ENCODE results near the gene RPRM. TPM values are rescaled to one million over a fixed set of nuclear protein-coding genes. Genes with fewer than 3 reads are reported as not detected.
"Not testable (repeated sequence)": the region's sequence is repeated elsewhere in the genome, so short reads cannot be mapped to it uniquely, and the experiment has no call there.

RPRM gene
- 1 to 10 TPM; 2.5 to 4.9 TPM for total RNA-seq

DNA sequence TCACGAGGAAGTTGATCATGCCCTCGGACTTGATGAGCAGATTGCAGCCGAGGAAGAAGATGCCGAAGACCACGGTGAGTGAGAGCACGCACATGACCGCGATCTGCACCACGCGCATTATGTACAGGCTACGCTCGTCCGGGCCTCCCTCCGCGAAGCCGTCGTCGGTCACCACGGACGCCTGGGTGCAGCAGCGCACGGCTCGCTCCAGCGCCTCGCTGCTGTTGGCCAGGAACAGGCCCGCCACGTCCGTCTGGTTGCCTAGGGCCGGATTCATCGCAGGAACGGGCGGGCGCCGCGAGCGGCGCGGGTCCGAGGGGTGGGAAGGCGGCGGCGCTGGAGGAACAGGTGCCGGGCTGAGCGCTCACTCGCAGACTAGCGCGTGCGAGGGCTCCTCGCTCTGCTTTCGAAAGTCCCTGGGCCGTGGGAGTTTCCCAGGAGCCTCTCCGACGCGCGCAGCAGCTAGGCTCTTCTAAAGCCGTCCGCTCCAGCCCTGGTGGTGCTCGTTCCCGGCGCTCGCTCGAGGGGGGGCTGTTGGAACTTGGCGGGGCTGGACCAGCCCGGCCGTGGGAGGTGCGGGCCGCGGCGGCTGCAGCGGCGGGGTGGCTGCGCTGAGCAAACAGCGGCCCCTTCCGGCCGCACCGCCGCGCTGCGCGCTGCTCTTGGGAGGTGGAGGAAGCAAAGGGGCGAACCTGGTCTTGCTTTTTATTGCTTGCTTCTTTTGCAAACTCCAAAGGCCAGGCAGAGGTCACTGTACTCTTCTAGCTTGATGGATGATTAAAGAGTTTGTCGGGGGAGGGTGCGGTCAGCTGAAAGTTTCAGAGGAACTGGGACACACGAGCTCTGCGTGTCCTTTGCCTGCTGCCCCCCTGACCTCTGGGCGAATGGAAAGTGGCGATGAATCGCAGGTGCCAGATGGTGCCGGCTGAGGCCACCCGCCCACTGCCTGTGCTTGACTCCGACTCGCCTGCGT is at the start of gene RPRM:
Gene RPRM, minus strand, starts transcription at position 474 of the 973 bp plus-strand sequence. Its CDS starts 197 bp downstream, at position 277.
- no peaks in the 10 kb centered on the region for H3K27me3 ChIP-seq (replicated peaks; ENCODE audit: insufficient read depth)
- peak; percentile 51 for DNase-seq (ENCODE audit: low spot score)
- H3K4me3 ChIP-seq = peak within 1 kb of the TSS; percentile 34 to 43
- intact Hi-C loops (cut with DNase I) = loop anchor here (5.0 kb wide), 2 partner anchors 316 to 551 kb away; no protein-coding TSS in a partner anchor
- TF ChIP-seq POLR2A (IDR thresholded peaks at IDR 0.05) (no peak), CTCF (IDR thresholded peaks at IDR 0.05) (peak; percentile 74 to 89 (median 78)), POLR2AphosphoS5 (IDR thresholded peaks at IDR 0.05) (no peak)
- no peaks in the 10 kb centered on the region for H3K4me1 ChIP-seq (replicated peaks)
- peak within 1 kb of the TSS in 1 of 2 donors; percentile 38 for H3K27ac ChIP-seq
- H3K9me3 ChIP-seq = no peaks in the 10 kb centered on the region
- no peaks in the 10 kb centered on the region for H3K36me3 ChIP-seq
- under 1% methylated on average over 93 of the region's 93 CpGs for WGBS

DNA sequence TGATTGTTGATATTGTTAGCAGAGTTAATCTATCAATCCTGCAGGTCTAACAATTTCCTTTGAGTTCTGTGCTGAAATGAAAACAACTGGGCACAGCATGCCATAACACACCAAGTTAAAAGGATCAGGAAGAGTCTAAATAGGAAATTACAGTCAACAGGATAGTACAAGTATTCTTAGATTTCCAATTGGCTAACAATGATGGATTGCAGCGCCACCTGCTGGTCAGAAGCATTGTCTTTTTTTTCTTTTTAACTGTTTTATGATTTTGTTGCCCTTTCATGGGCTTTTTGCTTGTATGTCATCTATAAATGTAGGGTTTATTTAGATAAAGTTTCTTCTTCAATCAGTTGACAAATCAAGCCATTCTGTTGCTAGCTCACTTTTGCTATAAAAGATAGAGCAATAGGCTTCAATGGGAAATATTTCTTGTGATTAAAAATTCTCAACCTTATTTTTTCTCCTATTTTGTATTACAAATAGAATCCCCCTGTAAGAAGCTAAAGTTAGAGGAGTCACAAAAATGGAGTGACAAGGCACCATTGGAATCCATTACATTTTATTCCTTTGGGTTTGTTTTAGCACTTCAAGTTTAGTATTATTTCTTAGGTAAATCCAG is 40.8 kb upstream of the RPRM start:
- Histone ChIP-seq H3K27ac (no peak overlapping the region), H3K27me3 (replicated peaks; ENCODE audit: insufficient read depth) (no peaks in the 10 kb centered on the region), H3K4me3 (no peak overlapping the region), H3K9me3 (no peaks in the 10 kb centered on the region), H3K4me1 (replicated peaks) (no peaks in the 10 kb centered on the region), H3K36me3 (no peaks in the 10 kb centered on the region)
- 0% methylated on average over 1 of the region's 1 CpG for WGBS
- TF ChIP-seq CTCF (IDR thresholded peaks at IDR 0.05) (peak; percentile 51 to 93 (median 80)), POLR2AphosphoS5 (IDR thresholded peaks at IDR 0.05) (no peak)
- intact Hi-C loops (cut with DNase I) = no loop called here
- DNase-seq (ENCODE audit: low spot score) = peak; percentile 56

GRCh38 chr2:153512331-153512730 is 33.8 kb upstream of the RPRM start:
- TF ChIP-seq POLR2A (IDR thresholded peaks at IDR 0.05) (no peak), POLR2AphosphoS5 (IDR thresholded peaks at IDR 0.05) (no peak)
- no peaks in the 10 kb centered on the region for H3K27me3 ChIP-seq (replicated peaks; ENCODE audit: insufficient read depth)
- no peaks in the 10 kb centered on the region for H3K36me3 ChIP-seq
- H3K9me3 ChIP-seq = no peaks in the 10 kb centered on the region
- intact Hi-C loops (cut with DNase I) = no loop called here
- WGBS = 77% methylated on average over 4 of the region's 4 CpGs
- H3K27ac ChIP-seq = no peak overlapping the region
- H3K4me1 ChIP-seq (replicated peaks) = no peaks in the 10 kb centered on the region
- DNase-seq (ENCODE audit: low spot score) = no peak
- H3K4me3 ChIP-seq = no peak overlapping the region

DNA sequence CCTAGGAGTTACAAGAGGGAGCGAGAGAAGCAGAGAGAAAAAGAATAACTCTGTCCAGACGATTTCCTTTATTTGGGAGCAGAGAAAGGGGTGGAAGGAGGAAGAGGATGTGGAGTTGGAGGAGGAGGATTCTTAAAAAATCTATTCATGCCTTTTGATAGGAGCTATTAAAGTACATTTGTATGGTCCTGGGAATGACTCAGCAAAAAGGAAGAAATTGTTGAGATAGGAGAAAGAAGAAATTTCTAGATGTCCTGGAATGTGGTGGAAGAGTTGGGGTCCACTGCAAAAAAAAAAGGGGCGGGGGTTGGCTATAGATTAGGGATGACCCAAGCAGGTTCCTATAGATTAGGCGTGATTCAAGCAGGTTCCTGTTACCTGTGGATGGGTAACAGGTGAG is 32.4 kb upstream of the RPRM start:
- intact Hi-C loops (cut with DNase I) = no loop called here
- no peaks in the 10 kb centered on the region for H3K9me3 ChIP-seq
- H3K4me1 ChIP-seq (replicated peaks) = no peaks in the 10 kb centered on the region
- H3K27me3 ChIP-seq (replicated peaks; ENCODE audit: insufficient read depth) = no peaks in the 10 kb centered on the region
- H3K4me3 ChIP-seq = no peak overlapping the region
- TF ChIP-seq CTCF (IDR thresholded peaks at IDR 0.05) (no peak), POLR2AphosphoS5 (IDR thresholded peaks at IDR 0.05) (no peak), POLR2A (IDR thresholded peaks at IDR 0.05) (no peak)
- no peak for DNase-seq (ENCODE audit: low spot score)
- no peak overlapping the region for H3K27ac ChIP-seq
- H3K36me3 ChIP-seq = no peaks in the 10 kb centered on the region
- WGBS = 82% methylated on average over 4 of the region's 4 CpGs

GRCh38 chr2:153509133-153509532 is 30.6 kb upstream of the RPRM start:
- WGBS = 92% methylated on average over 15 of the region's 15 CpGs
- Histone ChIP-seq H3K36me3 (no peaks in the 10 kb centered on the region), H3K4me3 (no peak overlapping the region), H3K9me3 (no peaks in the 10 kb centered on the region), H3K27me3 (replicated peaks; ENCODE audit: insufficient read depth) (no peaks in the 10 kb centered on the region), H3K4me1 (replicated peaks) (no peaks in the 10 kb centered on the region), H3K27ac (no peak overlapping the region)
- intact Hi-C loops (cut with DNase I) = no loop called here
- TF ChIP-seq POLR2A (IDR thresholded peaks at IDR 0.05) = no peak
- TF ChIP-seq POLR2AphosphoS5 (IDR thresholded peaks at IDR 0.05) = no peak
- TF ChIP-seq CTCF (IDR thresholded peaks at IDR 0.05) = no peak
- no peak for DNase-seq (ENCODE audit: low spot score)

GRCh38 chr2:153506499-153506898 is 27.9 kb upstream of the RPRM start:
- H3K27me3 ChIP-seq (replicated peaks; ENCODE audit: insufficient read depth); H3K4me1 ChIP-seq (replicated peaks); H3K27ac ChIP-seq; H3K4me3 ChIP-seq; H3K9me3 ChIP-seq; DNase-seq (ENCODE audit: low spot score); H3K36me3 ChIP-seq; intact Hi-C loops (cut with DNase I): not testable (repeated sequence)
